Caki2 (cell line): ENCODE data around the gene PHIP. TPM values are rescaled to one million over a fixed set of nuclear protein-coding genes. Genes with fewer than 3 reads are reported as not detected.
"Not testable (repeated sequence)": the region's sequence is repeated elsewhere in the genome, so short reads cannot be mapped to it uniquely, and the experiment has no call there.

Source experiments
- DNase-seq: peaks from one replicate; pipeline ENCODE4 v3.0.0-alpha.2; 2015; ENCODE audit warnings: low read depth
- in situ Hi-C: cut with HindIII; loops from 2 replicates; pipeline ENCODE4 v1.10.0; 2016; ENCODE audit warnings: low sequenced_read_pairs, low pct_unique_long_range_greater_than_20kb, mixed read lengths
- total RNA-seq: library from RNA; depleted of rRNA; stranded (reverse); fragments of >200 nt; shearing (Covaris generic); gene quantifications from 2 replicates; pipeline ENCODE4 v1.2.3, GENCODE V29; 2014; ENCODE audit warnings: low replicate concordance; rRNA removed

The PHIP gene
- total RNA-seq, 1 experiment from 2014 or later = 6.5 TPM

DNA sequence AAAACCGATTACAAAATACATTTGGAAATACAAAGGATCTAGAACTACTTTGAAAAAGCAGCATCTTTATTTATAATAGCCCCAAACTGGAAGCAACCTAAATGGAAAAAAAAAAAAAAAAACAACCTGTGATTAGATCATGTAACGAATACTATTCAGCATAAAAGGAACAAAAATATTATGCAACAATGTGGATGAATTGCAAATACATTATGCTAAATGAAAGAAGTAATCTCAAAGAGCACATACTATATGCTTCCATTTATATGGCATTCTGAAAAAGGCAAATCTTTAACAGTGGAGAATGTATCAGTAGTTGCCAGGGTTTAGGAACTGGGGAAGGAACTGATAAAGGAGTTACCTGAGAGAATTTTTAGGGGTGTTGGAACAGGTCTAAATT is 181.8 kb downstream of the PHIP start:
- in situ Hi-C loops = no loop called here
- DNase-seq = no peak

DNA sequence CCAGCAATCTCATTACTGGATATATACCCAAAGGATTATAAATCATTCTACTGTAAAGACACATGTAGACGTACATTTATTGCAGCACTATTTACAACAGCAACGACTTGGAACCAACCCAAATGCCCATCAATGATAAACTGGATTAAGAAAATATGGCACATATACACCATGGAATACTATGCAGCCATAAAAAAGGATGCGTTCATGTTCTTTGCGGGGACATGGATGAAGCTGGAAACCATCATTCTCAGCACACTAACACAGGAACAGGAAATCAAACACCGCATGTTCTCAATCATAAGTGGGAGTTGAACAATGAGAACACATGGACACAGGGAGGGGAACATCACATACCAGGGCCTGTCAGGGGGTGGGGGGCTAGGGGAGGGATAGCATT is 188.2 kb downstream of the PHIP start:
- in situ Hi-C loops, DNase-seq: not testable (repeated sequence)

Other genes with a start within 250 kb of the PHIP start
- gene IRAK1BP1, start 210.7 kb downstream of the PHIP start, total RNA-seq = 2.1 and 2.7 TPM in 2 replicates
- 95.3 and 136 TPM in 2 replicates for gene HMGN3, start 156.4 kb upstream of the PHIP start, total RNA-seq